ENCODE data around the gene SYVN1. TPM values are rescaled to one million over a fixed set of nuclear protein-coding genes. Genes with fewer than 3 reads are reported as not detected.

The SYVN1 gene
- total RNA-seq, 1 donor from 2014 or later: 42.5 TPM

- no peak overlapping the region for H3K4me3 ChIP-seq
- H3K4me1 ChIP-seq: peaks cover 14% of the 10 kb centered on the region
- intact Hi-C loops (cut with DNase I): loop anchor here (10.0 kb wide), 1 partner anchor 198 kb away; no protein-coding TSS in a partner anchor
- TF ChIP-seq POLR2AphosphoS5 (IDR thresholded peaks at IDR 0.05; ENCODE audit: insufficient read depth in 1 of 2, low read depth in 1 of 2): no peak
- TF ChIP-seq POLR2A (IDR thresholded peaks at IDR 0.05): no peak
- no peak for TF ChIP-seq CTCF (IDR thresholded peaks at IDR 0.05)
- no peak for DNase-seq (ENCODE audit: extremely low spot score in 2 of 2)
- H3K36me3 ChIP-seq: peaks cover 0 to 73% of the 10 kb centered on the region in 2 donors
- H3K9me3 ChIP-seq: no peaks in the 10 kb centered on the region
- H3K27me3 ChIP-seq: no peaks in the 10 kb centered on the region
- no peak overlapping the region for H3K27ac ChIP-seq
Measured at GRCh38 chr11:65126624-65127274, 7.6 kb downstream of the SYVN1 start.

- DNase-seq (ENCODE audit: extremely low spot score in 2 of 2): no peak
- intact Hi-C loops (cut with DNase I): loop anchor here (10.0 kb wide), 1 partner anchor 199 kb away; no protein-coding TSS in a partner anchor
Measured at GRCh38 chr11:65125197-65126056, 8.9 kb downstream of the SYVN1 start.

GRCh38 chr11:65124480-65125196 is 9.7 kb downstream of the SYVN1 start:
- no peak overlapping the region for H3K27ac ChIP-seq
- H3K27me3 ChIP-seq: no peaks in the 10 kb centered on the region
- TF ChIP-seq POLR2A (IDR thresholded peaks at IDR 0.05): no peak
- no peak for TF ChIP-seq CTCF (IDR thresholded peaks at IDR 0.05)
- no peak for TF ChIP-seq POLR2AphosphoS5 (IDR thresholded peaks at IDR 0.05; ENCODE audit: insufficient read depth in 1 of 2, low read depth in 1 of 2)
- DNase-seq (ENCODE audit: extremely low spot score in 2 of 2): no peak
- no peak overlapping the region for H3K4me3 ChIP-seq
- intact Hi-C loops (cut with DNase I): loop anchor here (10.0 kb wide), 1 partner anchor 200 kb away; no protein-coding TSS in a partner anchor
- peaks cover 0 to 65% of the 10 kb centered on the region in 2 donors for H3K36me3 ChIP-seq
- no peaks in the 10 kb centered on the region for H3K9me3 ChIP-seq
- peaks cover 26% of the 10 kb centered on the region for H3K4me1 ChIP-seq

More at GRCh38 chr11:65125197-65126056, 8.9 kb downstream of the SYVN1 start:
- TF ChIP-seq POLR2AphosphoS5 (IDR thresholded peaks at IDR 0.05; ENCODE audit: insufficient read depth in 1 of 2, low read depth in 1 of 2) (no peak), POLR2A (IDR thresholded peaks at IDR 0.05) (no peak), CTCF (IDR thresholded peaks at IDR 0.05) (no peak)
- no peak overlapping the region for H3K4me3 ChIP-seq
- no peak overlapping the region for H3K27ac ChIP-seq
- H3K4me1 ChIP-seq: peaks cover 26% of the 10 kb centered on the region
- peaks cover 0 to 65% of the 10 kb centered on the region in 2 donors for H3K36me3 ChIP-seq
- H3K9me3 ChIP-seq: no peaks in the 10 kb centered on the region
- no peaks in the 10 kb centered on the region for H3K27me3 ChIP-seq

DNA sequence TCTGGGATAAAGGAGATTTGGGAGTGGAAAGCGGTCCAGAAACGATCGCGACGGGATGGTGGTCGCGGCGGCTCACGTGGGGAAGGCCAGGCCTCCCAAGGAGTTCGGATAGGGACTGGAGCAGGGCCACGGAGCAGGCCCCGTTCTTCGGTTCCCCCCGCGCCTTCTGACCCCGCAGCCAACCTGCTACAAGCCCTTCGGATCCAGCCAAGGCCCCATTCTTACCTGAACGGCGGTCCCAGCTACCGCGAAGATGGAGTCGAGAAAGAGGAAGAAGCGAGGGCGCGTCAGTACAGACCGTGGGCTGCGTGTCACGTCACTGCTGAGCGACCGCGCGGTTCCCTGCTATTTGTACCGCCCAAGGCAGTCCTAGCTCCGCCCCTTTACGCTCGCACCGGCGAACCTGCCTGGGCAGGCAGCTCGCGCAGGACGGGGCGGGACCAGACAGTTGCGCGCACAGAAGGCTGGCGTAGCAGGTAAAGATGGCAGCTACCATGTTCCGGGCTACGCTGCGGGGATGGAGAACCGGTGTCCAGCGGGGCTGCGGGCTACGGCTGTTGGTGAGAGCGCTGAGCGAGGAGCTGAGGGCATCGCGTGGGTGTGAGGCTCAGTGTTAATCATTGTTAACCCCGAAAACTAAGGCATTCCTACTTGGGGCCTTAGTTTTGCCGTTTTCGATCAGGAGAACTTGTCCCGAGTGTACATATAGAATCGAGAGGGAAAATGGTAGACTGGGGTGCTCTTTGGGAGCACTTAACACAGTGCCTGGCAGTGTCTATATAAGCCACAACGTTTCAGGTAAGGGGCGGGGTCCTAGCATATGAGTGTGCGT is 12.2 kb downstream of the SYVN1 start, which contains the start of the genes FAU and MRPL49:
TSS of gene FAU (minus strand) at position 270 of the 832 bp plus-strand sequence. CDS start 321 bp downstream, outside the sequence.
TSS of gene MRPL49 (plus strand) at position 457 of the 832 bp plus-strand sequence. CDS start at position 483, 26 bp downstream.
- Histone ChIP-seq H3K27ac (peak within 1 kb of the TSS; percentile 84), H3K9me3 (no peaks in the 10 kb centered on the region), H3K4me3 (peak within 1 kb of the TSS; percentile 85 to 91), H3K36me3 (peaks cover 0 to 43% of the 10 kb centered on the region in 2 donors), H3K27me3 (no peaks in the 10 kb centered on the region), H3K4me1 (peaks cover 33% of the 10 kb centered on the region)
- intact Hi-C loops (cut with DNase I): loop anchor here (10.0 kb wide), 1 partner anchor 203 kb away; no protein-coding TSS in a partner anchor
- peak in 1 of 3 experiments; percentile 25 for TF ChIP-seq CTCF (IDR thresholded peaks at IDR 0.05)
- peak; percentile 98 to 99 for TF ChIP-seq POLR2AphosphoS5 (IDR thresholded peaks at IDR 0.05; ENCODE audit: insufficient read depth in 1 of 2, low read depth in 1 of 2)
- peak; percentile 64 to 82 for TF ChIP-seq POLR2A (IDR thresholded peaks at IDR 0.05)
- DNase-seq (ENCODE audit: extremely low spot score in 2 of 2): peak in 1 of 2 donors; percentile 98
